ENCODE results near the gene BRD9. TPM values are rescaled to one million over a fixed set of nuclear protein-coding genes. Genes with fewer than 3 reads are reported as not detected.
"Not testable (repeated sequence)": the region's sequence is repeated elsewhere in the genome, so short reads cannot be mapped to it uniquely, and the experiment has no call there.

Gene BRD9
- total and polyA plus RNA-seq, 2 donors (not counting 3 experiments of a cell fraction or from before 2014, with no cell fraction given), result 17.6 to 67.6 TPM

DNA sequence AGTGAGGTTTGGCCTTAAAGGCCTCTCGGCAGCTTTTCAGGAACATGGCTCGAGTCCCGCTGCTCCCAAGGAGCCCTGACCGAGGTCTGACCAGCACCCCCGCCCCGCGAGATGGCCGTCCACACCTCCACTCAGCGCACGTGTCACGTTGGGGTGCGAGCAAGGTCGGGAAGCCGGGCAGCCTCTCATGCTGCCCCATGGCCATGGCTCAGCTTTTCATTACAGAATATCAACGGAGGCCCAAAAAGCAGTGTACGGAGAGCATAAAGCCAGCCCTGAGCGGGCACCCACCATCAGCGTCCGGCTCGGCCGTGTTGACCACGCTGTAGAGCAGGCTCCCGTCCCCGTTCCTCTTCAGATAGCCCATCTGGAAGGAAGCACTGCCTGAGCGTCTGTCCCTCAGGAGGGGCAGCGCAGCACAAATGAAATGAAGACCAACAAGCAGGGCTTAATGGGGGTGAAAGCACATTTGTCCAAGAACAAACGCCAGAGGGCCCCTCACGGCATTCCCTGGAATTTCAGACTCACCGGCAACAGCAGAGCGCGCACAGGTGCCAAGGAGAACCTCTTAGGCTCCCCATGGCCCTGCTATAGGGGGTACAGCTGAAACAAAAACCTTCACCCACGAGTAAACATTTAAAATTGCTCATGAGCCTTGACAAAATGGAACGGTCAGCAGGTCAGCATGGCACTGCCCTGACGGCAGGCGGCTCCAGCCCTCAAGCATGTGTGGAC, 11.6 kb downstream of the BRD9 start:
- peaks cover 25 to 69% of the 10 kb centered on the region in 2 experiments for H3K36me3 ChIP-seq (ENCODE audit: control insufficient read depth in 2 of 2, extremely low read depth in 1 of 2, insufficient read depth in 2 of 2, low read length in 2 of 2)
- CTCF ChIA-PET, result no interaction called here
- H3K4me3 ChIP-seq (replicated peaks in 1 of 3; ENCODE audit: insufficient read depth in 1 of 3, low read depth in 1 of 3, low read length in 3 of 3), result no peak overlapping the region
- no peaks in the 10 kb centered on the region for H4K20me1 ChIP-seq (replicated peaks; ENCODE audit: control insufficient read depth, extremely low read depth, insufficient read depth, low read length)
- no peak overlapping the region for H3K27ac ChIP-seq (ENCODE audit: insufficient read depth, low read depth, low read length)
- dilution Hi-C loops (cut with MboI; ENCODE audit: extremely low pct_ligation_motif_present, low sequenced_read_pairs), result no loop called here
- TF ChIP-seq POLR2A (IDR thresholded peaks at IDR 0.05; ENCODE audit: low read depth, low read length) (no peak), JUN (IDR thresholded peaks at IDR 0.05; ENCODE audit: borderline replicate concordance, insufficient read depth, insufficient read length, low read depth) (no peak), MYC (IDR thresholded peaks at IDR 0.05; ENCODE audit: low read depth, low read length) (no peak), FOS (IDR thresholded peaks at IDR 0.05; ENCODE audit: borderline replicate concordance, insufficient read depth, low read length) (no peak), GATA2 (IDR thresholded peaks at IDR 0.05; ENCODE audit: insufficient read depth, insufficient read length, low read depth, low read length) (no peak), EZH2 (IDR thresholded peaks at IDR 0.05; ENCODE audit: borderline replicate concordance, low read depth, low read length, severe bottlenecking) (no peak), POLR2AphosphoS5 (IDR thresholded peaks at IDR 0.05; ENCODE audit: insufficient read depth, low read depth, low read length) (no peak)
- TF ChIP-seq, protein P1, sequence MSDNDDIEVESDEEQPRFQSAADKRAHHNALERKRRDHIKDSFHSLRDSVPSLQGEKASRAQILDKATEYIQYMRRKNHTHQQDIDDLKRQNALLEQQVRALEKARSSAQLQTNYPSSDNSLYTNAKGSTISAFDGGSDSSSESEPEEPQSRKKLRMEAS (IDR thresholded peaks at IDR 0.05; ENCODE audit: insufficient read depth, insufficient read length), result no peak
- TF ChIP-seq, protein P2, sequence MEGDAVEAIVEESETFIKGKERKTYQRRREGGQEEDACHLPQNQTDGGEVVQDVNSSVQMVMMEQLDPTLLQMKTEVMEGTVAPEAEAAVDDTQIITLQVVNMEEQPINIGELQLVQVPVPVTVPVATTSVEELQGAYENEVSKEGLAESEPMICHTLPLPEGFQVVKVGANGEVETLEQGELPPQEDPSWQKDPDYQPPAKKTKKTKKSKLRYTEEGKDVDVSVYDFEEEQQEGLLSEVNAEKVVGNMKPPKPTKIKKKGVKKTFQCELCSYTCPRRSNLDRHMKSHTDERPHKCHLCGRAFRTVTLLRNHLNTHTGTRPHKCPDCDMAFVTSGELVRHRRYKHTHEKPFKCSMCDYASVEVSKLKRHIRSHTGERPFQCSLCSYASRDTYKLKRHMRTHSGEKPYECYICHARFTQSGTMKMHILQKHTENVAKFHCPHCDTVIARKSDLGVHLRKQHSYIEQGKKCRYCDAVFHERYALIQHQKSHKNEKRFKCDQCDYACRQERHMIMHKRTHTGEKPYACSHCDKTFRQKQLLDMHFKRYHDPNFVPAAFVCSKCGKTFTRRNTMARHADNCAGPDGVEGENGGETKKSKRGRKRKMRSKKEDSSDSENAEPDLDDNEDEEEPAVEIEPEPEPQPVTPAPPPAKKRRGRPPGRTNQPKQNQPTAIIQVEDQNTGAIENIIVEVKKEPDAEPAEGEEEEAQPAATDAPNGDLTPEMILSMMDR (IDR thresholded peaks at IDR 0.05; ENCODE audit: extremely low read depth in 1 of 2, insufficient read depth in 1 of 2, low read depth in 1 of 2, low read length in 2 of 2), result no peak
- H3K4me1 ChIP-seq (ENCODE audit: control insufficient read depth, extremely low read depth, insufficient read depth, low read length), result no peaks in the 10 kb centered on the region
- POLR2A ChIA-PET, result no interaction called here
- H3K4me2 ChIP-seq (ENCODE audit: insufficient read depth, low read length), result no peak overlapping the region
- H3K9ac ChIP-seq (replicated peaks; ENCODE audit: extremely low read depth, insufficient read depth, low read length), result no peak overlapping the region
- DNase-seq (ENCODE audit: low read depth, low spot score) (no peak), FAIRE-seq (no peak)
- peaks cover 42% of the 10 kb centered on the region for H3K79me2 ChIP-seq (ENCODE audit: control insufficient read depth, insufficient read depth, low read length)
- no peak overlapping the region for H2AFZ ChIP-seq (ENCODE audit: low read depth, low read length)
- H3K9me1 ChIP-seq (replicated peaks; ENCODE audit: control insufficient read depth, extremely low read depth, insufficient read depth, low read length), result no peaks in the 10 kb centered on the region
- H3K27me3 ChIP-seq (ENCODE audit: control insufficient read depth in 2 of 2, insufficient read depth in 2 of 2, low read length in 2 of 2), result no peaks in the 10 kb centered on the region
- intact Hi-C loops (cut with micrococcal nuclease), result no loop called here
- no peaks in the 10 kb centered on the region for H3K9me3 ChIP-seq (replicated peaks; ENCODE audit: control insufficient read depth, insufficient read depth, low read length)
- no TSS peak for BruUV-seq (replicated peaks)

DNA sequence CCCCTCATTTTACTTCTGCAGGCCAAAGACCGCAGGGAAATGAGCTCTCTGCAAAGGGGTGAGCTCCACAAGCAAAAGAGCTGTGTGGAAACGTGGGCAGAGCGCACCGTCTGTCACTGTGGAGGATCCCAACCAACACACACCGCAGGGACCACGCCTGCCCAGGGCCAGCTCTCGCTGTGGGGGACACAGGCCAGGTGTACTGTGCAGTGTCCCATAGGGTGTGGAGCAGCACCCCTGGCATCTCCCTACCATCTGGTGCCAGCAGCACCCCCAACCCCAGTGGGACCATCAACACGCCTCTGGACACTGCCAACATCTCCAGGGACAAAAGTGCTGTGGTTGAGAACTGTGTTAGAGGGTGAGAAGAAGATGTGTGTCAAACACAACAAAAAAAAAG, 13.9 kb downstream of the BRD9 start:
- H3K27me3 ChIP-seq (ENCODE audit: control insufficient read depth in 2 of 2, insufficient read depth in 2 of 2, low read length in 2 of 2); POLR2A ChIA-PET; FAIRE-seq; H3K9me3 ChIP-seq (replicated peaks; ENCODE audit: control insufficient read depth, insufficient read depth, low read length); H3K4me1 ChIP-seq (ENCODE audit: control insufficient read depth, extremely low read depth, insufficient read depth, low read length); intact Hi-C loops (cut with micrococcal nuclease); DNase-seq (ENCODE audit: low read depth, low spot score); H2AFZ ChIP-seq (ENCODE audit: low read depth, low read length); H4K20me1 ChIP-seq (replicated peaks; ENCODE audit: control insufficient read depth, extremely low read depth, insufficient read depth, low read length); H3K9ac ChIP-seq (replicated peaks; ENCODE audit: extremely low read depth, insufficient read depth, low read length); CTCF ChIA-PET; H3K4me2 ChIP-seq (ENCODE audit: insufficient read depth, low read length); BruUV-seq (replicated peaks); H3K4me3 ChIP-seq (replicated peaks in 1 of 3; ENCODE audit: insufficient read depth in 1 of 3, low read depth in 1 of 3, low read length in 3 of 3); dilution Hi-C loops (cut with MboI; ENCODE audit: extremely low pct_ligation_motif_present, low sequenced_read_pairs); H3K27ac ChIP-seq (ENCODE audit: insufficient read depth, low read depth, low read length); H3K9me1 ChIP-seq (replicated peaks; ENCODE audit: control insufficient read depth, extremely low read depth, insufficient read depth, low read length): not testable (repeated sequence)
- peaks cover 19% of the 10 kb centered on the region for H3K79me2 ChIP-seq (ENCODE audit: control insufficient read depth, insufficient read depth, low read length)
- peaks cover 28 to 55% of the 10 kb centered on the region in 2 experiments for H3K36me3 ChIP-seq (ENCODE audit: control insufficient read depth in 2 of 2, extremely low read depth in 1 of 2, insufficient read depth in 2 of 2, low read length in 2 of 2)

Measured in endothelial cell of umbilical vein (primary cell).